ENCODE data around the gene NUP37. TPM values are rescaled to one million over a fixed set of nuclear protein-coding genes. Genes with fewer than 3 reads are reported as not detected.

The NUP37 gene
- polyA plus RNA-seq, 2 of the 4 experiments (the other 2 are of a cell fraction) = 103 to 118 TPM

- TF ChIP-seq TP53 (CRISPR knock-in tag; IDR thresholded peaks at IDR 0.05) (no peak), RCOR1 (IDR thresholded peaks at IDR 0.05; ENCODE audit: low read depth, low read length) (no peak), ZC3H11A (IDR thresholded peaks at IDR 0.05) (no peak), GATA3 (IDR thresholded peaks at IDR 0.05; ENCODE audit: borderline replicate concordance) (no peak)
Measured at GRCh38 chr12:102043928-102044327, 76.0 kb downstream of the NUP37 start (continued).

GRCh38 chr12:102033991-102034745 is 85.7 kb downstream of the NUP37 start:
- no peak for TF ChIP-seq ESRRA (IDR thresholded peaks at IDR 0.05; ENCODE audit: borderline replicate concordance, low read length)
- no peak for TF ChIP-seq MAFK (IDR thresholded peaks at IDR 0.05; ENCODE audit: partially characterized antibody)
- no peak for TF ChIP-seq MAX (IDR thresholded peaks at IDR 0.05)
- no peak for TF ChIP-seq JUN (IDR thresholded peaks at IDR 0.05)
- TF ChIP-seq CHD2 (IDR thresholded peaks at IDR 0.05; ENCODE audit: low read length, partially characterized antibody) = no peak
- no peak for TF ChIP-seq REST (IDR thresholded peaks at IDR 0.05)
- no peak for TF ChIP-seq ZFP36 (IDR thresholded peaks at IDR 0.05; ENCODE audit: borderline replicate concordance, partially characterized antibody)
- no peak for TF ChIP-seq JUNB (IDR thresholded peaks at IDR 0.05)
- TF ChIP-seq NR3C1 (IDR thresholded peaks at IDR 0.05) = no peak
- TF ChIP-seq KDM1A (IDR thresholded peaks at IDR 0.05; ENCODE audit: low read depth) = no peak
- TF ChIP-seq CEBPB (IDR thresholded peaks at IDR 0.05) = no peak
- TF ChIP-seq CTCF (IDR thresholded peaks at IDR 0.05) = no peak
- TF ChIP-seq TP53 (CRISPR knock-in tag; IDR thresholded peaks at IDR 0.05) = no peak
- TF ChIP-seq FOSL2 (IDR thresholded peaks at IDR 0.05) = no peak
- TF ChIP-seq FOSL2 (CRISPR knock-in tag; IDR thresholded peaks at IDR 0.05) = no peak
- TF ChIP-seq FOSB (CRISPR knock-in tag; IDR thresholded peaks at IDR 0.05) = no peak
- no peak for TF ChIP-seq ZC3H11A (IDR thresholded peaks at IDR 0.05)
- TF ChIP-seq EHMT2 (IDR thresholded peaks at IDR 0.05; ENCODE audit: low read depth) = no peak
- TF ChIP-seq HDAC2 (IDR thresholded peaks at IDR 0.05) = no peak
- Histone ChIP-seq H3K9me3 (no peaks in the 10 kb centered on the region), H3K4me1 (no peaks in the 10 kb centered on the region), H3K4me2 (no peak overlapping the region), H3K4me3 (no peak overlapping the region), H3K27ac (no peak overlapping the region)
- FAIRE-seq (no peak), DNase-seq (ENCODE audit: low read depth in 1 of 2, low spot score in 1 of 2) (no peak), ATAC-seq (no peak)
- ChIA-PET POLR2A (no interaction called here), CTCF (interaction anchor here (0.8 to 1.2 kb wide), 2 partner anchors 19 to 193 kb away, joined by 3 read pairs; no protein-coding TSS in a partner anchor)
- WGBS (ENCODE audit: missing lambda C conversion rate) = 45% methylated on average over 3 of the region's 3 CpGs

- no peak for TF ChIP-seq FOXS1 (CRISPR knock-in tag; IDR thresholded peaks at IDR 0.05)
- no peak for TF ChIP-seq TFCP2L1 (CRISPR knock-in tag; IDR thresholded peaks at IDR 0.05)
- TF ChIP-seq MAX (IDR thresholded peaks at IDR 0.05) = no peak
- no peak for TF ChIP-seq EHMT2 (IDR thresholded peaks at IDR 0.05; ENCODE audit: low read depth)
- TF ChIP-seq JUN (IDR thresholded peaks at IDR 0.05) = no peak
- TF ChIP-seq HMGXB4 (CRISPR knock-in tag; IDR thresholded peaks at IDR 0.05; ENCODE audit: borderline replicate concordance) = no peak
- H3K27ac ChIP-seq = no peak overlapping the region
- H3K4me3 ChIP-seq = no peak overlapping the region
- no peak overlapping the region for H3K4me2 ChIP-seq
- FAIRE-seq (no peak), DNase-seq (ENCODE audit: low read depth in 1 of 2, low spot score in 1 of 2) (no peak), ATAC-seq (no peak)
- POLR2A ChIA-PET = no interaction called here
- CTCF ChIA-PET = no interaction called here
- H3K9me3 ChIP-seq = no peaks in the 10 kb centered on the region
- no peaks in the 10 kb centered on the region for H3K4me1 ChIP-seq
Measured at GRCh38 chr12:102031852-102032251, 88.1 kb downstream of the NUP37 start.
